ENCODE results near the gene RAPGEF2.
"Not testable (repeated sequence)": the region's sequence is repeated elsewhere in the genome, so short reads cannot be mapped to it uniquely, and the experiment has no call there.

RAPGEF2 gene

GRCh38 chr4:159070742-159071141 is 32.1 kb upstream of the RAPGEF2 start:
- ChIA-PET POLR2A (no interaction called here), CTCF (no interaction called here)
- DNase-seq (ENCODE audit: extremely low spot score): no peak
- TF ChIP-seq ELF4 (IDR thresholded peaks at IDR 0.05) (no peak), LEF1 (IDR thresholded peaks at IDR 0.05; ENCODE audit: borderline replicate concordance) (no peak), FOXM1 (IDR thresholded peaks at IDR 0.05; ENCODE audit: borderline replicate concordance) (no peak), BHLHE40 (IDR thresholded peaks at IDR 0.05; ENCODE audit: borderline replicate concordance) (no peak), TARDBP (IDR thresholded peaks at IDR 0.05) (no peak), ARNT (IDR thresholded peaks at IDR 0.05) (no peak), FOXA1 (IDR thresholded peaks at IDR 0.05) (no peak), SP1 (IDR thresholded peaks at IDR 0.05) (no peak)

GRCh38 chr4:159071178-159071968 is 31.5 kb upstream of the RAPGEF2 start:
- ChIA-PET CTCF (no interaction called here), POLR2A (no interaction called here)
- DNase-seq (ENCODE audit: extremely low spot score): no peak
- TF ChIP-seq FOXK2 (IDR thresholded peaks at IDR 0.05) (no peak), SP1 (IDR thresholded peaks at IDR 0.05) (no peak), ARNT (IDR thresholded peaks at IDR 0.05) (no peak), TARDBP (IDR thresholded peaks at IDR 0.05) (no peak), NFRKB (IDR thresholded peaks at IDR 0.05) (no peak), FOXM1 (IDR thresholded peaks at IDR 0.05; ENCODE audit: borderline replicate concordance) (no peak), PKNOX1 (IDR thresholded peaks at IDR 0.05) (no peak), BHLHE40 (IDR thresholded peaks at IDR 0.05; ENCODE audit: borderline replicate concordance) (no peak), ELF4 (IDR thresholded peaks at IDR 0.05) (no peak), ZNF384 (IDR thresholded peaks at IDR 0.05) (no peak)

- ChIA-PET CTCF (interaction anchor here (0.6 kb wide), 1 partner anchor 113 kb away, joined by 3 read pairs; no protein-coding TSS in a partner anchor), POLR2A (no interaction called here)
- TF ChIP-seq PKNOX1 (IDR thresholded peaks at IDR 0.05) (no peak), BHLHE40 (IDR thresholded peaks at IDR 0.05; ENCODE audit: borderline replicate concordance) (no peak), TARDBP (IDR thresholded peaks at IDR 0.05) (no peak), FOXA1 (IDR thresholded peaks at IDR 0.05) (no peak), HDGF (IDR thresholded peaks at IDR 0.05; ENCODE audit: borderline replicate concordance) (no peak), CTBP1 (IDR thresholded peaks at IDR 0.05; ENCODE audit: borderline replicate concordance) (no peak), L3MBTL2 (conservative IDR thresholded peaks at IDR 0.05) (no peak), LEF1 (IDR thresholded peaks at IDR 0.05; ENCODE audit: borderline replicate concordance) (no peak), FOXM1 (IDR thresholded peaks at IDR 0.05; ENCODE audit: borderline replicate concordance) (no peak), ELF4 (IDR thresholded peaks at IDR 0.05) (no peak), ZNF384 (IDR thresholded peaks at IDR 0.05) (no peak), SUZ12 (IDR thresholded peaks at IDR 0.05) (no peak), SP1 (IDR thresholded peaks at IDR 0.05) (no peak), NFRKB (IDR thresholded peaks at IDR 0.05) (no peak), FOXK2 (IDR thresholded peaks at IDR 0.05) (no peak), ARNT (IDR thresholded peaks at IDR 0.05) (no peak)
- no peak for DNase-seq (ENCODE audit: extremely low spot score)
Observed at GRCh38 chr4:159071969-159072765, 30.7 kb upstream of the RAPGEF2 start.

- no peak for DNase-seq (ENCODE audit: extremely low spot score)
- TF ChIP-seq NFRKB (IDR thresholded peaks at IDR 0.05) (no peak), BHLHE40 (IDR thresholded peaks at IDR 0.05; ENCODE audit: borderline replicate concordance) (no peak), SP1 (IDR thresholded peaks at IDR 0.05) (no peak), TARDBP (IDR thresholded peaks at IDR 0.05) (no peak), PKNOX1 (IDR thresholded peaks at IDR 0.05) (no peak), FOXM1 (IDR thresholded peaks at IDR 0.05; ENCODE audit: borderline replicate concordance) (no peak), FOXA1 (IDR thresholded peaks at IDR 0.05) (no peak), HDGF (IDR thresholded peaks at IDR 0.05; ENCODE audit: borderline replicate concordance) (no peak), LEF1 (IDR thresholded peaks at IDR 0.05; ENCODE audit: borderline replicate concordance) (no peak), ZNF384 (IDR thresholded peaks at IDR 0.05) (no peak), CTBP1 (IDR thresholded peaks at IDR 0.05; ENCODE audit: borderline replicate concordance) (no peak), SUZ12 (IDR thresholded peaks at IDR 0.05) (no peak), L3MBTL2 (conservative IDR thresholded peaks at IDR 0.05) (no peak), ARNT (IDR thresholded peaks at IDR 0.05) (no peak), ELF4 (IDR thresholded peaks at IDR 0.05) (no peak), FOXK2 (IDR thresholded peaks at IDR 0.05) (no peak)
- POLR2A ChIA-PET: no interaction called here
- CTCF ChIA-PET: no interaction called here
Observed at GRCh38 chr4:159075531-159075932, 27.3 kb upstream of the RAPGEF2 start.

- DNase-seq (ENCODE audit: extremely low spot score); CTCF ChIA-PET; POLR2A ChIA-PET: not testable (repeated sequence)
Observed at GRCh38 chr4:159077018-159077417, 25.9 kb upstream of the RAPGEF2 start.
